Measurements from ENCODE around the gene DCC.

GRCh38 chr18:52953387-52953786 is 613.4 kb downstream of the DCC start:
- TF ChIP-seq POLR2A (IDR thresholded peaks at IDR 0.05), result no peak
- TF ChIP-seq EP300 (IDR thresholded peaks at IDR 0.05; ENCODE audit: low read depth), result no peak

Data from transverse colon (tissue), 1 donor.